ENCODE measurements around the gene SUMO2. TPM values are rescaled to one million over a fixed set of nuclear protein-coding genes. Genes with fewer than 3 reads are reported as not detected.

Gene SUMO2
- total RNA-seq, 4 donors from 2014 or later = 38.1 to 62.9 (median 59.8) TPM

DNA sequence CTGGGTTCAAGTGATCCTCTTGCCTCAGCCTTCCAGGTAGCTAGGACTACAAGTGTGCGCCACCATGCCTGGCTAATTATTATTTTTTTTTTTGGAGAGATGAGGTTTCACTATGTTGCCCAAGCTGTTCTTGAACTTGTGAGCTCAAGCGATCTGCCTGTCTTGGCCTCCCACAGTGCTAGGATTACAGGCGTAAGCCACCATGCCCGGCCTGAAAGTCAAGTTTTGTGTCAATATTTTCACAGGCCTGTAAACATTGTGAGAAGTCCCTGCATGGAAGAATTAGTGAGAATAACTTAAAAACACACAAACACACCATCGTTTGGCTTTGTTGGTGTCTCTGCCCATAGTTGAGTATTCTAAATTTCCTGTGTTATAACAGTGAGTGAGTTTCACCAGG is 45.0 kb upstream of the SUMO2 start:
- Histone ChIP-seq H3K27ac (peak overlapping the region in 1 of 4 donors; percentile 40), H3K36me3 (peaks cover 4 to 97% (median 25%) of the 10 kb centered on the region in 3 donors)
- WGBS, 2 donors = 84 to 85% methylated on average over 5 of the region's 5 CpGs

DNA sequence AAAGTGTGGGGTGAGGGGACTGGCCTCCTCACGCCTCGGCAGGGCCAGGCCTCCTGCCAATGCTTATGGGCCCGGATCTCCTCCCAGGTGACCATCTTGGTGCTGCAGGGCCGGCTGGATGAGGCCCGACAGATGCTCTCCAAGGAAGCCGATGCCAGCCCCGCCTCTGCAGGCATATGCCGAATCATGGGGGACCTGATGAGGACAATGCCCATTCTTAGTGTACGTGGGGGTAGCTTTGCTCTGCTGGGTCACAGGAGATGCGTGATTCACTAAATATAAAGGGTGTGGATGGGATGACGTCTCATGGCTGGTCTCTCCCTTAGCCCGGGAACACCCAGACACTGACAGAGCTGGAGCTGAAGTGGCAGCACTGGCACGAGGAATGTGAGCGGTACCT is 42.3 kb upstream of the SUMO2 start:
- H3K4me3 ChIP-seq = no peak overlapping the region
- H3K27me3 ChIP-seq = no peaks in the 10 kb centered on the region
- no peak for DNase-seq (ENCODE audit: low spot score in 2 of 2)
- WGBS, 2 donors = 71 to 74% methylated on average over 14 of the region's 14 CpGs
- no peaks in the 10 kb centered on the region for H3K4me1 ChIP-seq
- no peak overlapping the region for H3K27ac ChIP-seq
- no peaks in the 10 kb centered on the region for H3K9me3 ChIP-seq
- TF ChIP-seq POLR2A (IDR thresholded peaks at IDR 0.05) (no peak), EP300 (IDR thresholded peaks at IDR 0.05) (no peak)
- TF ChIP-seq, protein P1, sequence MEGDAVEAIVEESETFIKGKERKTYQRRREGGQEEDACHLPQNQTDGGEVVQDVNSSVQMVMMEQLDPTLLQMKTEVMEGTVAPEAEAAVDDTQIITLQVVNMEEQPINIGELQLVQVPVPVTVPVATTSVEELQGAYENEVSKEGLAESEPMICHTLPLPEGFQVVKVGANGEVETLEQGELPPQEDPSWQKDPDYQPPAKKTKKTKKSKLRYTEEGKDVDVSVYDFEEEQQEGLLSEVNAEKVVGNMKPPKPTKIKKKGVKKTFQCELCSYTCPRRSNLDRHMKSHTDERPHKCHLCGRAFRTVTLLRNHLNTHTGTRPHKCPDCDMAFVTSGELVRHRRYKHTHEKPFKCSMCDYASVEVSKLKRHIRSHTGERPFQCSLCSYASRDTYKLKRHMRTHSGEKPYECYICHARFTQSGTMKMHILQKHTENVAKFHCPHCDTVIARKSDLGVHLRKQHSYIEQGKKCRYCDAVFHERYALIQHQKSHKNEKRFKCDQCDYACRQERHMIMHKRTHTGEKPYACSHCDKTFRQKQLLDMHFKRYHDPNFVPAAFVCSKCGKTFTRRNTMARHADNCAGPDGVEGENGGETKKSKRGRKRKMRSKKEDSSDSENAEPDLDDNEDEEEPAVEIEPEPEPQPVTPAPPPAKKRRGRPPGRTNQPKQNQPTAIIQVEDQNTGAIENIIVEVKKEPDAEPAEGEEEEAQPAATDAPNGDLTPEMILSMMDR (IDR thresholded peaks at IDR 0.05) = no peak
- peaks cover 4 to 89% (median 12%) of the 10 kb centered on the region in 3 donors for H3K36me3 ChIP-seq

More for the DNA sequence above, 45.0 kb upstream of the SUMO2 start:
- H3K4me3 ChIP-seq = no peak overlapping the region
- no peaks in the 10 kb centered on the region for H3K4me1 ChIP-seq
- H3K9me3 ChIP-seq = no peaks in the 10 kb centered on the region
- H3K27me3 ChIP-seq = no peaks in the 10 kb centered on the region
- DNase-seq (ENCODE audit: low spot score in 2 of 2) = no peak
- TF ChIP-seq, protein P1 (IDR thresholded peaks at IDR 0.05) = no peak
- no peak for TF ChIP-seq POLR2A (IDR thresholded peaks at IDR 0.05)

DNA sequence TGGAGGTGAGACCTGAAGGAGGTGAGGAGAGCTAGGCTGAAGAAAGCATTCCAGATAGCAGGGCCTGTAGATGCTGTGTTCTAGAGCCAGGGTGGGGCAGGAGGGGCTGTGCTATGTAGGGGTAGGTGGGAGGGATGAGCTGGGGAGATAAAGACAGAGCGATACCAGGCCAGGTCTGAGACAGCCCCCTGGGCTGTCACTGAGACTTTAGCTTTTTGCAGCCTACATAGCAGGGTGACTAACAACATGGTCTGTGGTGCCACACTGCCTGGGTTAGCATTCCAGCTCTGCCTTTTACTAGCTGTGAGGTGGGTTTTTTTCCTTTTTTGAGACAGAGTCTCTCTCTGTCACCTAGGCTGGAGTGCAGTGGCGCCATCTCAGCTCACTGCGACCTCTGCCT is 37.1 kb upstream of the SUMO2 start:
- Histone ChIP-seq H3K27ac (no peak overlapping the region), H3K36me3 (peaks cover 0 to 91% (median 30%) of the 10 kb centered on the region in 3 donors), H3K9me3 (no peaks in the 10 kb centered on the region), H3K4me1 (no peaks in the 10 kb centered on the region), H3K27me3 (no peaks in the 10 kb centered on the region), H3K4me3 (no peak overlapping the region)
- 100% methylated on average over 3 of the region's 3 CpGs for WGBS, 2 donors
- DNase-seq (ENCODE audit: low spot score in 2 of 2) = no peak
- TF ChIP-seq EP300 (IDR thresholded peaks at IDR 0.05) (no peak), POLR2A (IDR thresholded peaks at IDR 0.05) (no peak)
- TF ChIP-seq, protein P1 (IDR thresholded peaks at IDR 0.05) = no peak

DNA sequence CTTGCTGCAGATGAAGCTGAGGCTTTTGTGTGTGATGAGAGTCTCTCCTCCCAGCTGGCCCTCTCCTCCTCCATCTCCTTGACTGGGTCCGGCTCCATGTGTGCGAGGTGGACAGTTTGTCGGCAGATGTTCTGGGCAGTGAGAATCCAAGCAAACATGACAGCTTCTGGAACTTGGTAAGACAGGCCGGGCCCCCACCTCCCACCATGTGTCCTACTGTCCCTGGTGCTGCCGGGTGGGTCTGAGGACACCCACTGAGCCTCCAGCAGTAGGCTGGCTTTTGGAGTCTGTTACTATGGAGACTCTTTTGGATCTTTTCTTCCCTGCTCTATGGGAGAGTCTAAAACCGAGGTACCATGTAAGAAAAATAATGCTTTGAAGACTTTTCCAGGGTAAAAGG is 35.4 kb upstream of the SUMO2 start:
- 87 to 90% methylated on average over 5 to 6 of the region's 6 CpGs for WGBS, 2 donors
- H3K36me3 ChIP-seq = peaks cover 4 to 92% (median 39%) of the 10 kb centered on the region in 3 donors
- no peak for TF ChIP-seq EP300 (IDR thresholded peaks at IDR 0.05)
- TF ChIP-seq, protein P1 (IDR thresholded peaks at IDR 0.05) = no peak

DNA sequence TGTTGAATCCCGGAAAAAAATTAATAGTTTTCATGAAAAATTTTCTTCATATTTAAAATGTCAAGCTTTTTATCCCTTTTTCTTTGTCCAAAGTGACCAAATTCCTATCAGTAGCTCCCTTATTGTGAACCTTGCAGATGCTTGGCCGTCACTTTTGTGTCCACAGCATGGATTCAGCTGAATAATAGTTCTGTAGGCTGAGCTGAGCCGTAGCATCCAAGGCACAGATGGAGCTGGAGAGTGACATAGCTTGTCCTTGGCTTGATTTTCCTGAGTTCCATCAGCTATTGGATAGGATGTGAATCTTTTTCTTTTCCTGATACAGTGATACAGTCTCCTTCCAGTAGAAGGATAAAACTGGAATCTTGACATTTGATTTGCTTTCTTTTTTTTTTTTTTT is 26.3 kb upstream of the SUMO2 start:
- Histone ChIP-seq H3K36me3 (peaks cover 3 to 54% (median 14%) of the 10 kb centered on the region in 3 donors), H3K9me3 (no peaks in the 10 kb centered on the region), H3K4me1 (peaks cover 0 to 27% (median 21%) of the 10 kb centered on the region in 4 donors), H3K4me3 (no peak overlapping the region), H3K27ac (no peak overlapping the region), H3K27me3 (no peaks in the 10 kb centered on the region)
- 70 to 72% methylated on average over 3 of the region's 3 CpGs for WGBS, 2 donors
- TF ChIP-seq, protein P1 (IDR thresholded peaks at IDR 0.05) = no peak
- no peak for TF ChIP-seq EP300 (IDR thresholded peaks at IDR 0.05)
- no peak for TF ChIP-seq POLR2A (IDR thresholded peaks at IDR 0.05)
- DNase-seq (ENCODE audit: low spot score in 2 of 2) = no peak

More for the DNA sequence above, 35.4 kb upstream of the SUMO2 start:
- Histone ChIP-seq H3K4me3 (no peak overlapping the region), H3K4me1 (no peaks in the 10 kb centered on the region), H3K27ac (no peak overlapping the region), H3K9me3 (no peaks in the 10 kb centered on the region), H3K27me3 (no peaks in the 10 kb centered on the region)
- DNase-seq (ENCODE audit: low spot score in 2 of 2) = no peak
